H9 (cell line): Measurements from ENCODE around the gene NSG1. TPM values are rescaled to one million over a fixed set of nuclear protein-coding genes. Genes with fewer than 3 reads are reported as not detected.

Source experiments
- DNase-seq: peaks from one replicate; pipeline ENCODE4 v3.0.0-alpha.2; 2017
- H2AFZ ChIP-seq: one replicate; pipeline ENCODE4 v1.6.1; 2013; ENCODE audit warnings: mild to moderate bottlenecking, low read length, control low read depth, moderate library complexity
- H2AK5ac ChIP-seq: 2 replicates; pipeline ENCODE4 v1.6.1; 2013; ENCODE audit warnings: low read length, control low read depth, mixed read lengths; ENCODE audit not compliant: insufficient read length
- H2BK120ac ChIP-seq: one replicate; pipeline ENCODE4 v1.6.1; 2013; ENCODE audit warnings: low read depth, mild to moderate bottlenecking, low read length, control low read depth, inconsistent platforms; ENCODE audit not compliant: poor library complexity, severe bottlenecking
- H2BK12ac ChIP-seq: 2 replicates; pipeline ENCODE4 v1.6.1; 2013; ENCODE audit warnings: low read length, control low read depth, mixed read lengths, low read depth; ENCODE audit not compliant: insufficient read length
- H2BK15ac ChIP-seq: 2 replicates; pipeline ENCODE4 v1.6.1; 2013; ENCODE audit warnings: low read depth, low read length, control low read depth
- H2BK20ac ChIP-seq: one replicate; pipeline ENCODE4 v1.6.1; 2013; ENCODE audit warnings: low read depth, mild to moderate bottlenecking, low read length, control low read depth, inconsistent platforms; ENCODE audit not compliant: poor library complexity, severe bottlenecking
- H2BK5ac ChIP-seq: 2 replicates; pipeline ENCODE4 v1.6.1; 2013; ENCODE audit warnings: low read length, control low read depth, mixed read lengths; ENCODE audit not compliant: insufficient read length
- H3K14ac ChIP-seq: 2 replicates; pipeline ENCODE4 v1.6.1; 2013; ENCODE audit warnings: low read length, control low read depth; ENCODE audit not compliant: insufficient read depth
- H3K18ac ChIP-seq: 2 replicates; pipeline ENCODE4 v1.6.1; 2013; ENCODE audit warnings: low read depth, mild to moderate bottlenecking, mixed read lengths, low read length, control low read depth; ENCODE audit not compliant: insufficient read length
- H3K23ac ChIP-seq: 2 replicates; pipeline ENCODE4 v1.6.1; 2013; ENCODE audit warnings: low read length, control low read depth, mixed read lengths, low read depth; ENCODE audit not compliant: insufficient read length
- H3K23me2 ChIP-seq: 2 replicates; pipeline ENCODE4 v1.6.1; 2013; ENCODE audit warnings: low read depth, mild to moderate bottlenecking, mixed read lengths, low read length, control low read depth; ENCODE audit not compliant: insufficient read length, poor library complexity, severe bottlenecking
- H3K27ac ChIP-seq: 2 replicates; pipeline ENCODE4 v1.5.1; 2013; ENCODE audit warnings: low read length, control low read depth, mixed read lengths, low read depth; ENCODE audit not compliant: insufficient read length
- H3K27me3 ChIP-seq: 2 replicates; pipeline ENCODE4 v1.6.1; 2013; ENCODE audit warnings: low read length, control low read depth, inconsistent platforms; ENCODE audit not compliant: insufficient read depth
- H3K4ac ChIP-seq: 2 replicates; pipeline ENCODE4 v1.6.1; 2013; ENCODE audit warnings: low read depth, mild to moderate bottlenecking, control low read depth, inconsistent platforms, low read length, moderate library complexity
- H3K4me1 ChIP-seq: 2 replicates; pipeline ENCODE4 v1.6.1; 2013; ENCODE audit warnings: low read length, control low read depth, inconsistent platforms; ENCODE audit not compliant: insufficient read depth
- H3K4me2 ChIP-seq: 2 replicates; pipeline ENCODE4 v1.6.1; 2013; ENCODE audit warnings: low read length, control low read depth, mixed read lengths; ENCODE audit not compliant: insufficient read length, insufficient read depth
- H3K56ac ChIP-seq: 2 replicates; pipeline ENCODE4 v1.6.1; 2013; ENCODE audit warnings: low read depth, mild to moderate bottlenecking, mixed read lengths, low read length, control low read depth; ENCODE audit not compliant: insufficient read length
- H3K79me1 ChIP-seq: 2 replicates; pipeline ENCODE4 v1.6.1; 2013; ENCODE audit warnings: low read depth, mild to moderate bottlenecking, moderate library complexity, low read length, control low read depth, inconsistent platforms; ENCODE audit not compliant: insufficient read depth, poor library complexity, severe bottlenecking
- H3K79me2 ChIP-seq: 2 replicates; pipeline ENCODE4 v1.6.1; 2013; ENCODE audit warnings: low read length, control low read depth, inconsistent platforms; ENCODE audit not compliant: insufficient read depth
- H3K9ac ChIP-seq: 2 replicates; pipeline ENCODE4 v1.6.1; 2013; ENCODE audit warnings: low read length, control low read depth, mixed read lengths; ENCODE audit not compliant: insufficient read length; ENCODE audit errors: extremely low read depth
- H3K9me3 ChIP-seq: one replicate; pipeline ENCODE4 v1.6.1; 2013; ENCODE audit warnings: low read depth, low read length, inconsistent platforms; ENCODE audit not compliant: control insufficient read depth
- H3T11ph ChIP-seq: one replicate; pipeline ENCODE4 v1.6.1; 2013; ENCODE audit warnings: mild to moderate bottlenecking, low read length, control low read depth, inconsistent platforms
- H4K20me1 ChIP-seq: one replicate; pipeline ENCODE4 v1.6.1; 2013; ENCODE audit not compliant: control insufficient read depth, insufficient read length, insufficient read depth
- H4K5ac ChIP-seq: 2 replicates; pipeline ENCODE4 v1.6.1; 2013; ENCODE audit warnings: low read depth, mild to moderate bottlenecking, mixed read lengths, low read length, control low read depth; ENCODE audit not compliant: insufficient read length
- H4K8ac ChIP-seq: replicated peaks from 2 replicates; pipeline ENCODE4 v1.6.1; 2013; ENCODE audit warnings: low read length, control low read depth, mixed read lengths, low read depth; ENCODE audit not compliant: insufficient read length
- H4K91ac ChIP-seq: 2 replicates; pipeline ENCODE4 v1.6.1; 2013; ENCODE audit warnings: low read depth, mild to moderate bottlenecking, moderate library complexity, mixed read lengths, low read length, control low read depth; ENCODE audit not compliant: insufficient read length
- H3K27ac Mint-ChIP-seq, 3 experiments: 2 replicates in 2 of 3; 3 replicates in 1 of 3; pipeline ENCODE4 v1.8.0; 2020 to 2021; ENCODE audit warnings: mixed read lengths in 3 of 3, mild to moderate bottlenecking in 1 of 3, moderate library complexity in 1 of 3
- H3K27me3 Mint-ChIP-seq: 2 replicates; pipeline ENCODE4 v1.8.0; 2021; ENCODE audit warnings: low read depth, mild to moderate bottlenecking, moderate library complexity, mixed read lengths
- H3K36me3 Mint-ChIP-seq, 3 experiments: 2 replicates in 2 of 3; 3 replicates in 1 of 3; pipeline ENCODE4 v1.8.0; 2020 to 2021; ENCODE audit warnings: low read depth in 3 of 3, mixed read lengths in 3 of 3; ENCODE audit not compliant: insufficient read depth in 1 of 3
- H3K4me1 Mint-ChIP-seq, 2 experiments: 2 replicates each; pipeline ENCODE4 v1.8.0; 2020; ENCODE audit warnings: mixed read lengths in 2 of 2
- H3K4me3 Mint-ChIP-seq, 2 experiments: 2 replicates in 1 of 2; 3 replicates in 1 of 2; pipeline ENCODE4 v1.8.0; 2020 to 2021; ENCODE audit warnings: mild to moderate bottlenecking in 2 of 2, mixed read lengths in 2 of 2, moderate library complexity in 1 of 2
- H3K9me3 Mint-ChIP-seq, 2 experiments: 2 replicates in 1 of 2; 3 replicates in 1 of 2; pipeline ENCODE4 v1.8.0; 2020; ENCODE audit warnings: mild to moderate bottlenecking in 2 of 2, mixed read lengths in 2 of 2, moderate library complexity in 1 of 2
- WGBS: extraction: QIAGEN DNeasy Blood & Tissue Kit; methylation state at CpG from one replicate; pipeline ENCODE4 v1.1.7; 2013; ENCODE audit warnings: missing lambda C conversion rate, low lambda C conversion rate, mixed read lengths; ENCODE audit not compliant: insufficient read length; ENCODE audit errors: extremely low coverage; 5-methylcytosine and 5-hydroxymethylcytosine counted together
- total RNA-seq: library from RNA; stranded (reverse); gene quantifications from 2 replicates; pipeline ENCODE4 v1.2.1, GENCODE V29; 2021
- TF ChIP-seq, protein P1 (sequence below): fragments of 200-600 bp; sonication (generic); conservative IDR thresholded peaks from 3 replicates; pipeline ENCODE4 v1.8.0; 2021; ENCODE audit warnings: antibody characterized with exemption, mild to moderate bottlenecking

The NSG1 gene
- total RNA-seq, 1 experiment from 2014 or later: 9.3 TPM

DNA sequence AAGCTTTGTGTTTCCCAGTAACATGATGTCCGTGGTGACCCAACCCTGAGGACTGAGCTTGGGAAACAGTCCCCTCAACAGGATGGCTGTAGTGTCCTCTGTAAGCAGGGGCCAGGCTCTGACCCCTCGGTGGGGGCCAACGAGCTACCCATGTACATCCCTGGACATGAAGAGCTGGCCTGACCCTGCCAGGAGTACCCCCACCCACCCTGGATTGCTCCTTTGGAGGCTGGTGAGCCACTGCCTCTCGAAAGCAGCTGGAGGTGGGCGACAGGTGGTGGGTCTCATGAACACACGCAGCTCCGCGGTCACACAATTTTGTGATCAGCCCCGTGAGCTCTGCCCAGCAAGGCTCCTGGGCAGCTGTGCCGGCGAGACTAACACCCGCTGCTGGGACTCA lies 33.5 kb downstream of the NSG1 start:
- Histone ChIP-seq H2AK5ac (no peak overlapping the region), H2BK120ac (no peak overlapping the region), H2BK20ac (no peak overlapping the region), H2AFZ (no peak overlapping the region), H3K4me1 (peaks cover 18% of the 10 kb centered on the region; the same call in 1 of the 2 replicates), H2BK15ac (no peak overlapping the region), H4K91ac (no peak overlapping the region), H4K5ac (no peak overlapping the region), H3K79me2 (no peaks in the 10 kb centered on the region), H3K18ac (no peak overlapping the region), H4K8ac (no peak overlapping the region), H3K27me3 (no peaks in the 10 kb centered on the region), H2BK5ac (no peak overlapping the region), H3K23ac (no peak overlapping the region), H3K9ac (no peak overlapping the region), H3T11ph (no peak overlapping the region), H3K4me2 (no peak overlapping the region), H3K23me2 (no peaks in the 10 kb centered on the region), H3K79me1 (no peaks in the 10 kb centered on the region), H3K9me3 (no peaks in the 10 kb centered on the region), H2BK12ac (no peak overlapping the region), H4K20me1 (peaks cover 2% of the 10 kb centered on the region), H3K27ac (no peak overlapping the region), H3K56ac (no peak overlapping the region), H3K14ac (no peak overlapping the region), H3K4ac (no peak overlapping the region)
- Mint-ChIP-seq H3K9me3 (no peaks in the 10 kb centered on the region; a peak in 1 of 5 replicates), H3K27ac (no peak overlapping the region), H3K4me3 (no peak overlapping the region), H3K4me1 (peaks cover 23 to 25% of the 10 kb centered on the region in 2 experiments), H3K27me3 (no peaks in the 10 kb centered on the region), H3K36me3 (peaks cover 15 to 39% (median 35%) of the 10 kb centered on the region in 3 experiments)
- TF ChIP-seq, protein P1, sequence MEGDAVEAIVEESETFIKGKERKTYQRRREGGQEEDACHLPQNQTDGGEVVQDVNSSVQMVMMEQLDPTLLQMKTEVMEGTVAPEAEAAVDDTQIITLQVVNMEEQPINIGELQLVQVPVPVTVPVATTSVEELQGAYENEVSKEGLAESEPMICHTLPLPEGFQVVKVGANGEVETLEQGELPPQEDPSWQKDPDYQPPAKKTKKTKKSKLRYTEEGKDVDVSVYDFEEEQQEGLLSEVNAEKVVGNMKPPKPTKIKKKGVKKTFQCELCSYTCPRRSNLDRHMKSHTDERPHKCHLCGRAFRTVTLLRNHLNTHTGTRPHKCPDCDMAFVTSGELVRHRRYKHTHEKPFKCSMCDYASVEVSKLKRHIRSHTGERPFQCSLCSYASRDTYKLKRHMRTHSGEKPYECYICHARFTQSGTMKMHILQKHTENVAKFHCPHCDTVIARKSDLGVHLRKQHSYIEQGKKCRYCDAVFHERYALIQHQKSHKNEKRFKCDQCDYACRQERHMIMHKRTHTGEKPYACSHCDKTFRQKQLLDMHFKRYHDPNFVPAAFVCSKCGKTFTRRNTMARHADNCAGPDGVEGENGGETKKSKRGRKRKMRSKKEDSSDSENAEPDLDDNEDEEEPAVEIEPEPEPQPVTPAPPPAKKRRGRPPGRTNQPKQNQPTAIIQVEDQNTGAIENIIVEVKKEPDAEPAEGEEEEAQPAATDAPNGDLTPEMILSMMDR: no peak
- DNase-seq: no peak
- no CpG with 5 or more reads among the region's 12 CpGs for WGBS
